Fibroblast of skin of left quadriceps (primary cell): Measurements from ENCODE around the gene EPB41L5.
A peak's percentile ranks its signal among the peaks of the same experiment; 100 is the strongest.
"Not testable (repeated sequence)": the region's sequence is repeated elsewhere in the genome, so short reads cannot be mapped to it uniquely, and the experiment has no call there.

ENCODE experiments used
- DNase-seq, 2 experiments: peaks; one replicate each; pipeline ENCODE4 v3.0.0-alpha.2; 2013; ENCODE audit warnings: low read depth in 2 of 2

EPB41L5 gene

GRCh38 chr2:120012771-120013596 is at the start of gene EPB41L5:
Gene EPB41L5, plus strand, starts transcription at chr2:120013077. Its CDS starts 6,008 bp downstream, at chr2:120019085.
- DNase-seq = peak; percentile 87 to 89

DNA sequence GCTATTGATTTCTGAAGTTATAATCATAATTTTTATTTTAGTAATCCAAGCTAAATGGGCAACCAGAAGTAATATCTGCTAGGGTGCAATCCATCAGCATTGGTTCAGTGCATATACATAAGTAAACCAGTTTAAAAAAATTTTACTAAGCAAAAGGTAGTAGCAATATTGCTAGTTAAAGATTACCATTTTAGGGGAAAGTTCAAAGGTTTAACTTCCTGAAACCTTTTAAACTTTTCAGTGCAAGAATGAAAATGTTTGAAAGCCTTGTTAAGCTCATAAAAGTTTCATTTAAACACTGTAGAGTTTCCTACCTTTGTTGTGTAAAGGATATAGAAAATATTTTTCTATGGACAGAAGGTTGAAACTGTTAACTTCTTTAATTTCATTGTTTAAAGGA is 31.0 kb upstream of the EPB41L5 start:
- no peak for DNase-seq

- DNase-seq = no peak
These were observed 30.4 kb upstream of the EPB41L5 start for GRCh38 chr2:119982506-119982905.

GRCh38 chr2:119983108-119983507 is 29.8 kb upstream of the EPB41L5 start:
- DNase-seq = no peak

- no peak for DNase-seq
These were observed 16.7 kb upstream of the EPB41L5 start for GRCh38 chr2:119996148-119996547.

DNA sequence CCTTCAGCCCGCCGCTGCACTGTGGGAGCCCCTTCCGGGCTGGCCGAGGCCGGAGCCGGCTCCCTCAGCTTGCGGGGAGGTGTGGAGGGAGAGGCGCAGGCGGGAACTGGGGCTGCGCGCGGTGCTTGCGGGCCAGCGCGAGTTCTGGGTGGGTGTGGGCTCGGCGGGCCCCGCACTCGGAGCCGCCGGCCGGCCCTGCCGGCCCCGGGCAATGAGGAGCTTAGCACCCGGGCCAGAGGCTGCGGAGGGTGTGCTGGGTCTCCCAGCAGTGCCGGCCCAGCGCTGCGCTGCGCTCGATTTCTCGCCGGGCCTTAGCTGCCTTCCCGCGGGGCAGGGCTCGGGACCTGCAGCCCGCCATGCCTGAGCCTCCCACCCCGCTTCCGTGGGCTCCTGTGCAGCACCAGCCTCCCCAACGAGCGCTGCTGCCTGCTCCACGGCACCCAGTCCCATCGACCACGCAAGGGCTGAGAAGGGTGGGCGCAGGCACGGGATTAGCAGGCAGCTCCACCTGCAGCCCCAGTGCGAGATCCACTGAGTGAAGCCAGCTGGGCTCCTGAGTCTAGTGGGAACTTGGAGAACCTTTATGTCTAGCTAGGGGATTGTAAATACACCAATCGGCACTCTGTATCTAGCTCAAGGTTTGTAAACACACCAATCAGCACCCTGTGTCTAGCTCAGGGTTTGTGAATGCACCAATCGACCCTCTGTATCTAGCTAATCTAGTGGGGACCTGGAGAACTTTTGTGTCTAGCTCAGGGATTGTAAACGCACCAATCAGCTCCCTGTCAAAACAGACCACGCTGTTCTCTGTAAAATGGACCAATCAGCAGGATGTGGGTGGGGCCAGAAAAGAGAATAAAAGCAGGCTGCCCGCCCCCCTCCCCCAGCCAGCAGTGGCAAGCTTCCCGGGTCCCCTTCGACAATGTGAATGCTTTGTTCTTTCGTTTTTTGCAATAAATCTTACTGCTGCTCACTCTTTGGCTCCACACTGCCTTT is 15.7 kb upstream of the EPB41L5 start:
- not testable (repeated sequence) for DNase-seq

GRCh38 chr2:120001471-120001870 is 11.4 kb upstream of the EPB41L5 start:
- no peak for DNase-seq

- no peak for DNase-seq
These were observed 8.6 kb upstream of the EPB41L5 start for GRCh38 chr2:120004254-120004653.

DNA sequence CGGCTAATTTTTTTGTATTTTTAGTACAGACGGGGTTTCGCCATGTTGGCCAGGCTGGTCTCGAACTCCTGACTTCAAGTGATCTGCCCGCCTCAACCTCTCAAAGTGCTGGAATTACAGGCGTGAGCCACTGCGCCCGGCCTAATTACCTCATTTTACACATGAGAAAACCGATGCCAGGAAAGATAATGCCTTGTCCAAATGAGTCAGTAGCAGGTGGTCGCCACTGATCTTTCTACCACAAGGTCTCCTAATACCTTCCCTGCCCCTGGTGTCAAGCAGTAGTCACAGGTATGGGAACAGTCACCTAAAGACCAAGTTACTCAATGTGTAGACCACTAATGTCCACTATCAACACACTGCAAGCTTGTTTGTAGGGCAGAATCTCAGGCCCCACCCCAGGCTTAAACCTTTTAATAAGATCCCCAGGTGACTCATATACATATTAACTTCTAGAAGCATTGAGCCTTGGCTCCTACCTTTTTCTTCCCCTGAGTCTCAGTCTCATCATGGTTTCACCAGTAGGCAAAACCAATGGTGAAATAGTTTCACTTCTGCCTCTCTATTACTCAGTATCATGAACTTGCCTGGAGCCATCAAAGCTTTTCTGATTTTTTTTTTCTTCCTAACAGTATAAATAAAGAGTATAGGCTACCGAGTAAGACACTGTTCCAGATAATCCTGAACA is 6.9 kb upstream of the EPB41L5 start:
- DNase-seq = no peak

GRCh38 chr2:120007851-120008250 is 5.0 kb upstream of the EPB41L5 start:
- no peak for DNase-seq

- DNase-seq = no peak
These were observed 514 bp upstream of the EPB41L5 start for GRCh38 chr2:120012363-120012762.

DNA sequence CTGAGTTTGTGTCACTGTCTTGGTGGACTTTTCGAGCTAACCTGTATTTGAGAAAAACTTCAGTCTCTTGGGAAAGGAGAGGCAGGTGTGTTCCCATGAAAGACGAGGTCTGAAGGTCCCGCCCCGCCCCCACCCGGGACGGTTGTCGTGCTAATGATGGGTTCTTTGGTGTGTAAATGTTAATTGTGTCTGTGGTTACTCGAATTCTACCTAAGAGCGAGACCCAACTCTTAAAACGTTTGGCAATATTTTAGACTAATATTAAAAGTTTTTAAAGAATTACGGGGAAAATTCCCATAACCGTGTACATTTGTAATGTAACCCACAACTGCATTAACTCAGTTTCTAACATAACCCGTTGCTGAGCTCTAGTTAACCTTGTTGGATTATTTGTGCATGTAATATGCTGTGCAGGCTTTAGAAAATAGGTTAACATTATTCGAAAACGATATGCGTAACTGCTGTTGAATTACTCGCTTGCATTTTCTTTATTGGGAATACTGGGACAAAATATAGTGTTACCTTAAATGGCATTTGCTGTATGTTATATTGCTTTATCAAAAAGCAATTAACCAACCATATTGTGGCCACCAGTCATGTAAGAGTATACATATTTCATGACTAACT is 833 bp downstream of the EPB41L5 start:
- DNase-seq = no peak

GRCh38 chr2:120014226-120014980 is 1.5 kb downstream of the EPB41L5 start:
- DNase-seq = no peak

DNA sequence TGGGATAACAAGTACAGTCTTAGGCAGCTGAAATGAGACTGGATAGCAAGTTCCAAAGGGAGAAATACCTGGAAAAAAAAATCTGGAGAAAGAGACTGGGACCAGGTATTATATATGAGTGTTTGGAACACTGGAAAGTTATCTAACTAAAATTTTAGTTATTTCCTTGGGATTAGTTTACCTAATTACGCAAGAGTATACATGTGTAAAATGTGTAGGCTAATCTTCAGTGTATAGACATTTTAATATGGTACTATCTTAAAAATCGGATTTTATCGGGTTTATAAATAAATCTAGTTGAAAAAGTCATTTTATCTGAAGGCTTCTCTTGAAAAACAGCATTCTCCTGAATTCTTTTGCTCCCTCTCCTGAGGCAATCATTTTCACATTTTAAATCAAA is 3.9 kb downstream of the EPB41L5 start:
- DNase-seq = no peak

GRCh38 chr2:120017201-120017600 is 4.3 kb downstream of the EPB41L5 start:
- no peak for DNase-seq

DNA sequence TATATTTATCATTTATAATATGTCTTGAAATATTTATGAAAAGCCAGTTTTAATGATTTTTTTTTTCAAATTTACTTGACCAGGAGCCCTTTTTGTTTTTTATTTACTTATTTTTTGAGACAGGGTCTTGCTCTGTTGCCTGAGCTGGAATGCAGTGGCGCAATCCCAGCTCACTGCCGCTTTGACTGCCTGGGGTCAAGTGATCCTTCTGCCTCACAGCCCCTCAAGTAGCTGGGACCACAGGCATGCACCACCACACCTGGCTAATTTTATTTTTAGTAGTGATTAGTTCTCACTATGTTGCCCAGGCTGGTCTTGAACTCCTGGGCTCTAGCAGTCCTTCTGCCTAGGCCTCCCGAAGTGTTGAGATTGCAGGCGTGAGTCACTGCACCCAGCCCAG is 5.7 kb downstream of the EPB41L5 start:
- no peak for DNase-seq

DNA sequence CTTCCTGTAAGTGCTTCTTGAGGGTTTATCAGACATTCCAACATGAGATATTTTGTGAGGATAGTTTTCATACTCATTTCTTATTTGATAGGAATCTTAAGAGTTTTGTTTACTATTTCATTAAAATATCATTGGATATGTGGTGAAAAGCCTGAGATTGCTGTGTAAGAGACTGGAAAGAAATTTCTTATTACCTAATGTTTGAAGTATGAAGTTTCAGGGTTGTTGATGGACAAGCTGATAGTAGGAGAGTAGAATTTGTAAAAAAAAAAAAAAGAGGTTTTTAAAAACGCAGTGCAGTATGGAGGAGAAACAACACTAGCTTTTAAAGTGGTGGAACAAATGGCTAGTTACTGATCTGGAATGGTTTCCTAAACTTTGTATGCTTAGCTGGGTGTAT is 7.7 kb downstream of the EPB41L5 start:
- DNase-seq = no peak

DNA sequence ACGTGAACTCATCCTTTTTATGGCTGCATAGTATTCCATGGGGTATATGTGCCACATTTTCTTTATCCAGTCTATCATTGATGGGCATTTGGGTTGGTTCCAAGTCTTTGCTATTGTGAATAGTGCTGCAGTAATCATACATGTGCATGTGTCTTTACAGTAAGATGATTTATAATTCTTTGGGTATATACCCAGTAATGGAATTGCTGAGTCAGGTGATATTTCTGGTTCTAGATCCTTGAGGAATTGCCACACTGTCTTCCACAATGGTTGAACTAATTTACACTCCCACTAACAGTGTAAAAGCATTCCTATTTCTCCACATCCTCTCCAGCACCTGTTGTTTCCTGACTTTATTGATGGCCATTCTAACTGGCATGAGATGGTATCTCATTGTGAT is 9.6 kb downstream of the EPB41L5 start:
- DNase-seq = not testable (repeated sequence)

DNA sequence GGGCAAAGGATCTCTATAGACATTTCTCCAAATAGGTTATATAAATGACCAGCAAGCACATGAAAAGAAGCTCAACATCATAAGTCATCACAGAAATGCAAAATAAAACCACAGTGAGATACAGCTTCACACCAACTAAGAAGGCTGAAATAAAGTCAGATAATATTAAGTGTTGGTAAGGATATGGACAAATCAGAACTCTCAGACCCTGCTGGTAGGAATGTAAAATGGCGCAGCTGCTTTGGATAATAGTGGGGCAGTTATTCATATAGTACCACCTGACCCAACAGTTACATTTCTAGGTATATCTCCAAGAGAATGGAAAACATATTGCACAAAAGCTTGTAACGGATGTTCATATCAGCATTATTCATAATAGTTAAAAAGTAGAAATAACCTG is 14.0 kb downstream of the EPB41L5 start:
- no peak for DNase-seq

- no peak for DNase-seq
These were observed 15.9 kb downstream of the EPB41L5 start for GRCh38 chr2:120028795-120029194.
